Ammon's horn (tissue), 1 donor: Measurements from ENCODE around the gene RFPL1.
A peak's percentile ranks its signal among the peaks of the same experiment; 100 is the strongest.
"Not testable (repeated sequence)": the region's sequence is repeated elsewhere in the genome, so short reads cannot be mapped to it uniquely, and the experiment has no call there.

ENCODE experiments used
- DNase-seq: peaks from one replicate; pipeline ENCODE4 v3.0.0-alpha.2; 2016; ENCODE audit warnings: low spot score

RFPL1 gene

GRCh38 chr22:29438283-29438682 is at the start of gene RFPL1:
Gene RFPL1, plus strand, starts transcription at chr22:29438583.
- DNase-seq = not testable (repeated sequence)

GRCh38 chr22:29388759-29389090 is 49.7 kb upstream of the RFPL1 start:
- DNase-seq = no peak

- DNase-seq = no peak
Observed at GRCh38 chr22:29390270-29390669, 48.1 kb upstream of the RFPL1 start.

GRCh38 chr22:29391546-29391945 is 46.8 kb upstream of the RFPL1 start:
- no peak for DNase-seq

- DNase-seq = no peak
Observed at GRCh38 chr22:29393019-29393608, 45.3 kb upstream of the RFPL1 start.

GRCh38 chr22:29394931-29395581 is 43.3 kb upstream of the RFPL1 start:
- DNase-seq = peak; percentile 93

- DNase-seq = no peak
Observed at GRCh38 chr22:29396126-29396525, 42.3 kb upstream of the RFPL1 start.

GRCh38 chr22:29397791-29398190 is 40.6 kb upstream of the RFPL1 start:
- no peak for DNase-seq

GRCh38 chr22:29400576-29400975 is 37.8 kb upstream of the RFPL1 start:
- no peak for DNase-seq

- DNase-seq = not testable (repeated sequence)
Observed at GRCh38 chr22:29401538-29401937, 36.8 kb upstream of the RFPL1 start.

- DNase-seq = no peak
Observed at GRCh38 chr22:29408940-29409339, 29.4 kb upstream of the RFPL1 start.

GRCh38 chr22:29411569-29412211 is 26.7 kb upstream of the RFPL1 start:
- DNase-seq = not testable (repeated sequence)

- not testable (repeated sequence) for DNase-seq
Observed at GRCh38 chr22:29412772-29413171, 25.6 kb upstream of the RFPL1 start.

GRCh38 chr22:29414951-29415591 is 23.3 kb upstream of the RFPL1 start:
- DNase-seq = not testable (repeated sequence)

GRCh38 chr22:29418704-29419103 is 19.7 kb upstream of the RFPL1 start:
- DNase-seq = not testable (repeated sequence)

- no peak for DNase-seq
Observed at GRCh38 chr22:29426476-29426875, 11.9 kb upstream of the RFPL1 start.

GRCh38 chr22:29427176-29427760 is 11.1 kb upstream of the RFPL1 start:
- DNase-seq = no peak

GRCh38 chr22:29431986-29432385 is 6.4 kb upstream of the RFPL1 start:
- no peak for DNase-seq

GRCh38 chr22:29433856-29434255 is 4.5 kb upstream of the RFPL1 start:
- DNase-seq = no peak

GRCh38 chr22:29434288-29434687 is 4.1 kb upstream of the RFPL1 start:
- DNase-seq = no peak

- no peak for DNase-seq
Observed at GRCh38 chr22:29435236-29436136, 2.9 kb upstream of the RFPL1 start.

GRCh38 chr22:29442976-29443375 is 4.6 kb downstream of the RFPL1 start:
- no peak for DNase-seq
